Esophagus squamous epithelium (tissue), 5 donors: ENCODE measurements around the gene VAMP1. TPM values are rescaled to one million over a fixed set of nuclear protein-coding genes. Genes with fewer than 3 reads are reported as not detected.

Experiments used
- DNase-seq: peaks from one replicate; lab custom pipeline; 2025; lab: John Stamatoyannopoulos, UW
- H3K27ac ChIP-seq, 4 donors: fragments of 200-600 bp; sonication (generic); one replicate each; pipeline ENCODE4 v1.5.1; 2016 to 2019; ENCODE audit warnings: mild to moderate bottlenecking in 1 of 4
- H3K27me3 ChIP-seq, 4 donors: fragments of 200-600 bp; sonication (generic); 1 replicate in 3 of 4; 2 replicates in 1 of 4; pipeline versions ENCODE4 v1.5.1 to v1.6.0; 2017 to 2021; ENCODE audit warnings: antibody characterized with exemption in 1 of 4
- H3K36me3 ChIP-seq, 3 donors: fragments of 200-600 bp; sonication (generic); one replicate each; pipeline ENCODE4 v1.5.1; 2016 to 2019
- H3K4me1 ChIP-seq, 3 donors: fragments of 200-600 bp; sonication (generic); one replicate each; pipeline ENCODE4 v1.5.1; 2017 to 2019
- H3K4me3 ChIP-seq, 4 donors: fragments of 200-600 bp; sonication (generic); 1 replicate in 3 of 4; 2 replicates in 1 of 4; pipeline ENCODE4 v1.5.1; 2016 to 2019; ENCODE audit warnings: mild to moderate bottlenecking in 2 of 4, moderate library complexity in 1 of 4
- H3K9me3 ChIP-seq, 3 donors: fragments of 200-600 bp; sonication (generic); one replicate each; pipeline ENCODE4 v1.5.1; 2016 to 2019
- POLR2A ChIP-seq, 4 donors: fragments of 450-650 bp; IDR thresholded peaks; one replicate each; pipeline ENCODE4 v1.6.1; 2017; ENCODE audit warnings: antibody characterized with exemption in 4 of 4, mild to moderate bottlenecking in 4 of 4, moderate library complexity in 3 of 4
- WGBS, 2 donors: methylation state at CpG; one replicate each; pipeline ENCODE4 v1.1.5; 2018; 5-methylcytosine and 5-hydroxymethylcytosine counted together
- intact Hi-C: fragments of 100-400 bp; cut with DNase I; formaldehyde crosslinking; loops from one replicate; pipeline ENCODE4 v1.15.0; 2022
- total RNA-seq, 4 donors: library from RNA; depleted of rRNA; stranded (reverse); fragments of >200 nt; gene quantifications; one replicate each; pipeline ENCODE4 v1.1.0, GENCODE V29; 2016
- TF ChIP-seq, protein P1 (sequence below), 6 experiments: fragments of 450-650 bp in 4 of 6; fragments of 200-600 bp in 2 of 6; sonication (generic) in 2 of 6; IDR thresholded peaks; one replicate each; pipeline ENCODE4 v1.5.1; 2016 to 2019; ENCODE audit warnings: antibody characterized with exemption in 6 of 6, mild to moderate bottlenecking in 4 of 6, moderate library complexity in 4 of 6
- donor health status: DM: yes; HTN: yes; CAD: no.

The VAMP1 gene
- total RNA-seq, 4 donors from 2014 or later, result 1.2 to 9.1 (median 5.1) TPM

DNA sequence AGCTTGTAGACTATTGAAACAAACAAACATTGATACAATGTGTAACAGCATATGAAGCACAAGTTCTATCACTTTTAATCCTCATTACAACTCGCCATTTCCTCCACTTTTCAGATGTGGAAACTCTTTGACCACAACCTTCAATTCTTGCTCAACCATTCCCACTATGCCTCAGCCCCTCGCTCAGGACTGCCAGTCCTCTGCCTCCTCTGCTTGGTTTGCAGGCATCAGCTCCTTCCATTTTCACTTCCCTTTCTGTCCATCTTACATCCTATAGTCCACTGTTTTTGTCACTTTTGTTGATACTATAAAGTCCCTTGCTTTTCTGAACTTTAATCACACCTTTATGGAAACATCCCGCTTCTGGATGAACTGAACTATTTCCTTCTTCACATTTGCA is 53.9 kb downstream of the VAMP1 start:
- Histone ChIP-seq H3K27me3 (no peaks in the 10 kb centered on the region), H3K36me3 (peaks cover 0 to 13% (median 0%) of the 10 kb centered on the region in 3 donors), H3K9me3 (no peaks in the 10 kb centered on the region), H3K4me3 (no peak overlapping the region), H3K4me1 (peaks cover 0 to 20% (median 5%) of the 10 kb centered on the region in 3 donors), H3K27ac (no peak overlapping the region)
- no peak for DNase-seq
- intact Hi-C loops, result no loop called here
- 72 to 81% methylated on average over 3 of the region's 3 CpGs for WGBS, 2 donors
- TF ChIP-seq POLR2A (IDR thresholded peaks at IDR 0.05), result no peak
- TF ChIP-seq, protein P1, sequence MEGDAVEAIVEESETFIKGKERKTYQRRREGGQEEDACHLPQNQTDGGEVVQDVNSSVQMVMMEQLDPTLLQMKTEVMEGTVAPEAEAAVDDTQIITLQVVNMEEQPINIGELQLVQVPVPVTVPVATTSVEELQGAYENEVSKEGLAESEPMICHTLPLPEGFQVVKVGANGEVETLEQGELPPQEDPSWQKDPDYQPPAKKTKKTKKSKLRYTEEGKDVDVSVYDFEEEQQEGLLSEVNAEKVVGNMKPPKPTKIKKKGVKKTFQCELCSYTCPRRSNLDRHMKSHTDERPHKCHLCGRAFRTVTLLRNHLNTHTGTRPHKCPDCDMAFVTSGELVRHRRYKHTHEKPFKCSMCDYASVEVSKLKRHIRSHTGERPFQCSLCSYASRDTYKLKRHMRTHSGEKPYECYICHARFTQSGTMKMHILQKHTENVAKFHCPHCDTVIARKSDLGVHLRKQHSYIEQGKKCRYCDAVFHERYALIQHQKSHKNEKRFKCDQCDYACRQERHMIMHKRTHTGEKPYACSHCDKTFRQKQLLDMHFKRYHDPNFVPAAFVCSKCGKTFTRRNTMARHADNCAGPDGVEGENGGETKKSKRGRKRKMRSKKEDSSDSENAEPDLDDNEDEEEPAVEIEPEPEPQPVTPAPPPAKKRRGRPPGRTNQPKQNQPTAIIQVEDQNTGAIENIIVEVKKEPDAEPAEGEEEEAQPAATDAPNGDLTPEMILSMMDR (IDR thresholded peaks at IDR 0.05), result no peak

Other genes with a start within 250 kb of the VAMP1 start
- gene PLEKHG6, start 160.0 kb downstream of the VAMP1 start, total RNA-seq, result 10 to 100 TPM; 13.9 to 61.7 (median 29.2) TPM
- gene TNFRSF1A, start 128.6 kb downstream of the VAMP1 start, total RNA-seq, result 100 to 1,000 TPM; 121 to 190 (median 134) TPM
- 100 to 1,000 TPM in 3 of 4 donors, 10 to 100 TPM in 1; 88.9 to 266 (median 111) TPM for gene SCNN1A, start 95.1 kb downstream of the VAMP1 start, total RNA-seq
- gene LTBR, start 86.5 kb downstream of the VAMP1 start, total RNA-seq, result 100 to 1,000 TPM in 3 of 4 donors, 10 to 100 TPM in 1; 98.2 to 171 (median 136) TPM
- gene CD27, start 25.7 kb downstream of the VAMP1 start, total RNA-seq, result 1 to 10 TPM in 3 of 4 donors, under 1 TPM in 1; 0.49 to 4.2 (median 2.9) TPM
- 10 to 100 TPM in 3 of 4 donors, 1 to 10 TPM in 1; 7.7 to 25.6 (median 18.2) TPM for gene TAPBPL, start 18.6 kb downstream of the VAMP1 start, total RNA-seq
- 10 to 100 TPM; 36.3 to 95.5 (median 72.6) TPM for gene MRPL51, start 22.6 kb upstream of the VAMP1 start, total RNA-seq
- 10 to 100 TPM; 25.6 to 73.2 (median 55.9) TPM for gene NCAPD2, start 23.4 kb upstream of the VAMP1 start, total RNA-seq
- gene GAPDH, start 63.8 kb upstream of the VAMP1 start, total RNA-seq, result 1,000 to 10,000 TPM; 2,526 to 4,151 (median 3,597) TPM
- gene IFFO1, start 85.4 kb upstream of the VAMP1 start, total RNA-seq, result 1 to 10 TPM in 3 of 4 donors, under 1 TPM in 1; 0.76 to 7.4 (median 2.7) TPM
- 10 to 100 TPM; 36.0 to 51.9 (median 48.2) TPM for gene NOP2, start 97.6 kb upstream of the VAMP1 start, total RNA-seq
- 100 to 1,000 TPM; 116 to 165 (median 127) TPM for gene CHD4, start 136.7 kb upstream of the VAMP1 start, total RNA-seq
- 10 to 100 TPM; 12.8 to 46.0 (median 17.4) TPM for gene LPAR5, start 165.3 kb upstream of the VAMP1 start, total RNA-seq
- 1 to 10 TPM in 2 of 4 donors, under 1 TPM in 1, not detected in 1; 0.35 to 4.0 (median 3.2) TPM for gene ACRBP, start 176.8 kb upstream of the VAMP1 start, total RNA-seq
- 10 to 100 TPM in 3 of 4 donors, 1 to 10 TPM in 1; 8.3 to 37.0 (median 26.9) TPM for gene ING4, start 192.4 kb upstream of the VAMP1 start, total RNA-seq
- 10 to 100 TPM; 19.6 to 36.2 (median 26.8) TPM for gene ZNF384, start 218.7 kb upstream of the VAMP1 start, total RNA-seq
- under 1 TPM in 2 of 4 donors, not detected in 2; 0.11 to 0.19 TPM for gene PIANP, start 230.1 kb upstream of the VAMP1 start, total RNA-seq